Activated CD8-positive, alpha-beta memory T cell treated with anti-CD3 and anti-CD28 coated beads, Interleukin-2, amount 50 U/mL, for 24 hours (primary cell): ENCODE measurements around the gene CRB1.

Experiments used
- DNase-seq: peaks from one replicate; pipeline ENCODE4 v3.0.0-alpha.2; 2020; ENCODE audit errors: extremely low read depth

Gene CRB1

GRCh38 chr1:197268012-197268411, at the start of gene CRB1:
Gene CRB1 (plus strand): TSS chr1:197268252. CDS start chr1:197268413, 161 bp downstream.
- no peak for DNase-seq

DNA sequence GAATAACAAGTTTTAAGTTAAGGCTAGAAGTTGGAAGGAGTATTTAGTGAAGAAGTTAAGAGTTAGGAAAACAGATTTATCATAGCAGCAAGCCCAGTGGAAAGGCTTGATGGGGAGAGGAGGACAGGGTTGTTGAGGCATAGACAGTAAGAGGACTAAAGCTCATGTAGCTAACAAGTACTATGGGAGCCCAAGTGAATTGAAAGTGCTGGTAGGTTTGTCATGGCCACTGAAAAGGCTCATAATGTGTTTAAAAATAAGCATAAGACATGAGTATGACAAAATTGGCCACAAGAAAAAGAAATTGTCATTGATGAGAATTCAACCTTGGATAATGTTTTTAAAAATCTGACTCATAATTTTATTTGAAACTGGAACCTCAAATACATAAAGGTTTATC, 49.2 kb upstream of the CRB1 start:
- DNase-seq = no peak

- DNase-seq = no peak
Observed at GRCh38 chr1:197222025-197222685, 45.9 kb upstream of the CRB1 start.

DNA sequence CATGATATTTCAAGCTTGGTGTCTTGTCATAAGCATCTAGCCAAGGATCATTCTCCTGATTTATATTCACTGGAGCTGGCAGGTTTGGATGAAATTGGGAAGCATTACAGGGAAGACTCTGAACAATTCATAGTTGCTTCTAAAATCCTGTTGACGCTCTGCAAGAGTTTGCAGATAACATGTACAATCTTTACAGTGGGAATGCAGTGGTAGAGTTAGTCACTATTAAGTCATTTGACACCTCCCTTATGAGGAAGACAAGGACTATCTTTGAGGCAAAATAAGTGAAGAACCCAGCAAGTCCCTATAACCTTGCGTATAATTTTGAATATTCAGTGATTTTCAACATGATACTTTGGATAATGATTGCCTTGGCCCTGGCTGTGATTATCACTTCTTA, 45.3 kb upstream of the CRB1 start:
- DNase-seq = no peak

GRCh38 chr1:197224160-197224559, 43.9 kb upstream of the CRB1 start:
- DNase-seq = no peak

DNA sequence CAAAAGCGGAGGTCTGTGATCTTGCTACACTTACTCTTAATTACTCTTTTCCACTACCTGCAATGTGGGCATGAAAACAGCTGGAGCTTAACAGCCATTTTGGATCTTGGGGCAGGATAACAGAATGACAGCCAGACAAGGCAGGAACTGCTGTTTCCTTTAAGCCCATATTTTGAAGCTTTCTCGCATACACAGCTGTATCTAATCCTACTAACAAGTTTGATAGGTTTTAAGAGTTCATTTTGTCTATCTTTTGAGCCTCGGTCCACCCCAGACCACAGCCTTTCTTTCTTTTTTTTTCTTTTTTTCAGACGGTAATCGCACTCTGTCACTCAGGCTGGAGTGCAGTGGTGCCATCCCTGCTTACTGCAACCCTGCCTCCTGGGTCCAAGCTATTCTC, 42.4 kb upstream of the CRB1 start:
- no peak for DNase-seq

DNA sequence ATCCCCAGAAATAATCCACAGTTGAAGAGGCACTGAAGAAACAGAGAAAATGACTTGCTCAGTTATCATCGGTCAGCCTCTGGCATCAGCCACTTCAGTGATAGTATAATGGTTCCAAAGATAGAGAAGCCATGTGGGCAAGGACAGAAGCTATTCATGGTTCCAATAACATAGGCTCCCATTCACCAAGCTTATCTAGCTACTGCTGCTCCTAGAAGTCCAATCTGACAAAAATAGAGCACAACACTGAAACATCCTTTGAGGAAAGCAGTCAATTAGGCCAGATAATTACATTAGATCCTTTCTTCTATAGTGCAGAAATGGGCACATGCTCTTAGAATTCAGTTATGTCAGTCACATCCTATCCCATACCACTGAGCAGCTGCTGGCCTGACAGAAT, 33.5 kb upstream of the CRB1 start:
- DNase-seq = no peak

- no peak for DNase-seq
Observed at GRCh38 chr1:197235355-197235754, 32.7 kb upstream of the CRB1 start.

- no peak for DNase-seq
Observed at GRCh38 chr1:197247465-197247864, 20.6 kb upstream of the CRB1 start.

DNA sequence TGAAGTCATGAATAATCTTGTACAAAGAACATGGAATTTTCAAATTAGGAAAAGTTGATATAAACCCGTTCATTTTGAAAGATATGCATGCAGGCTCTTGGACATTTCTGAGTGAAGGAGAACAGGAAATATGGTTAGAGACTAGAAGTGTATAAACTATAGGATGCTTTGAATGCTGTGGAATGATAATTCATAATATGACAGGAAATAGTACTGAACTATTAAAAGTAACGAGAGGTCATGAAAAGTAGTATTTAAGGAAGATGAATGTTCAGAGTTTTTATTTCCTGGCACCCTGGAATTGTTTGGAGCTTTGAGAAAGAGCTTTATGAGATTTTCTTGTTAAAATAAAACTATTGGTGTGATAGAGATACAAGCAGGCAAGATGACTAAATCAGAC, 18.7 kb upstream of the CRB1 start:
- no peak for DNase-seq

- no peak for DNase-seq
Observed at GRCh38 chr1:197250616-197251015, 17.4 kb upstream of the CRB1 start.

GRCh38 chr1:197252973-197253372, 15.1 kb upstream of the CRB1 start:
- DNase-seq = no peak

- no peak for DNase-seq
Observed at GRCh38 chr1:197254866-197255265, 13.2 kb upstream of the CRB1 start.

DNA sequence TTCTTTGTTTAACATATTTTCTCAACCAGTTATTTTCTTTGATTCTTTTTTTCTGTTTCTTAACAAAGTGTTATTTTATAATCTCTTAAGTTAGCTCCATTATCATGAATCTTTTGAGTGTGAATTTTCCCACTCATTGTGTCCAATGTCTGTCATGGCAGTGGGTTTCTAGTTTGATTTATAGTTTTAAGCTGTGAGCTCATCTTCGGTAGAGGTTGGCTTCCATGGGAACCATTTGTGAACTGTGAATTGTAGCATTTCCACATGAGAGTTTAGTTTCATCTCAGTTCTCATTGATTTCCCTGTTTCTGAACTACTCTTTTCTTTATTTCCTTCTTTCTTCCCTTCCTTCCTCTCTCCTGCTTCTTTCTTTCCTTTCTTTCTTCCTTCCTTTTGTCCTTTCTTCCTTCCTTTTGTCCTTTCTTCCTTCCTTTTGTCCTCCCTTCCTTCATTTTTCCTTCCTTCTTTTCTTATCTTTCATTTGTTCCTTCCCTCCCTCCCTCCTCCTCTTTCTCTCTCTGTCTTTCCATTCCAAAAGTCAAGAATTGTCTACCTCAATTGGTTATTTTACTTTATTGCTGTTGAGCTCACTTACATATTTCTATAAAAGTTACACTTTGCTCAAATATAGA, 3.0 kb upstream of the CRB1 start:
- DNase-seq = no peak

DNA sequence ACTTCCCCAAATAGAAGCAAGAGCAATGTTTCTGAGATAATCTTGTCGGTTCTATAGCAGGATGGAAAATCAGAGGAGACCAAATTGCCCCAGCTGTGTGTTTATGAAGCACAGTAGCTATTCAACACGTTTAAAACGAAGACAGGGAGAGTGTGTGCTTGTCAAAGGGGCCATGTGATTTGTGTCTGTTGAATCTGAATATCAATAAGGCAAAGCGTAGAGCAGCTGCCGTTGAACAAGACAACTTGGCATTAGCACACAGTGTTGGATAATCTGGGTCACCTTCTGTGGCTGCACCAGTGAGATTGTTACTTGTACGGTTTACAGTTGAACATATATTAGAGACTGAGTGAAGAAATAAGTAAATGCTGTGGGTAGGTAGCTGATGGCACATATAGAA, 1.0 kb downstream of the CRB1 start:
- DNase-seq = no peak

DNA sequence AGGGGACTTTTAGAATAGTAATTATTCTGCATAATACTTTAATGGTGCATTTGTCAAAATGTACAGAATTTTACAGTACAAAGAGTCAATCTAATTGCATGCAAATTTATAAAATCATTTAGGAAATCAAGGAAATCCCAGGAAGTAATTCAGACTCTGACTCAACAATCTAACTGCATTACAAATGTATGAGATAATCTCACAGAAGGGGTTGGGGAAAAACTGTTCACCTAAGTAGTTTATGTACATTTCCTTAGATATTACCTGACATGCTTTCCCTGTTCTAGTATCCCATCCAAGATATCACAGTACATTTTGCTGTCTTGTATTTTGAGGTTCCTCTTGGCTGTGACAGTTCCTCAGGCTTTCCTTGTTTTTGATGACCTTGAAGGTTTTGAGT, 4.7 kb downstream of the CRB1 start:
- DNase-seq = no peak

GRCh38 chr1:197277166-197277565, 9.1 kb downstream of the CRB1 start:
- no peak for DNase-seq

DNA sequence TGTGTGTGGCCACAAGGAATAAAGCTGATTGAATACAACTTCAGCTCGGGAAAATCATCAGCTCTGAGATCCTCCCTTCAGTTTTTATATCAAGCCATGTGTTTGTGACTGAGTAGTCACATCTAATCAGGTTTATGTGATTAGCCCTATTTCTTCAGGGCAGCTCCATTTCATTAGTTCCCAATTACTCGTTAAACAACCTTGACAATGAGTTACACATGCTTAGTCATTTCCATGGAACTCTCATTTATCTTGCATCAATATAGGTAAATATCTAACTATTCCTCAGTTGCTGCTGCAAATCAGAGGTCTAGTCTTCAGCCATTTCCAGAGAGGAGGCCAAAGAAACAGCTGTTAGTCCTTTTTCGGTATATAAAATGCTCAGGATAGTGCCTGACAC, 16.3 kb downstream of the CRB1 start:
- no peak for DNase-seq

GRCh38 chr1:197284966-197285365, 16.9 kb downstream of the CRB1 start:
- DNase-seq = no peak

GRCh38 chr1:197285526-197286205, 17.6 kb downstream of the CRB1 start:
- no peak for DNase-seq

GRCh38 chr1:197286634-197287033, 18.6 kb downstream of the CRB1 start:
- DNase-seq = no peak

DNA sequence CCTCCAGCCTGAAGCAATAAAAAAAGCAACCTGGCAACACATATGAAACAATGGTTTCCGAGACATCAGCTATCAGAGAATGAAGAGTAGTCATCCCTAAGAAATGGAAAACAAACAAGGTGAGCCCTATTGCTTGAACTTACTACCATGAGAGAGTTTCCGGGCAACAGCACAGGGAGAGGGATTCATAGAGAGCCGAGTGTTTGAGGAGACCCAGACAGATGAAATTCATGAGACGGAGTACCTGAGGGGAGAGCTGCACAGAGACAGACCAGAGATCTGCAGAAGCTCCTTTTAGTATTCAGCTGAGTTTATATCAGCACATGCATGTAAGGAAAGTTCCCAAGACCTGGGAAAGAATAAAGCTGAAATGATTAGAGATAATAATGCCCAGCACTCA, 19.8 kb downstream of the CRB1 start:
- no peak for DNase-seq

GRCh38 chr1:197302775-197303174, 34.7 kb downstream of the CRB1 start:
- DNase-seq = no peak
